HCT116 (cell line): ENCODE results near the gene GRHL1. TPM values are rescaled to one million over a fixed set of nuclear protein-coding genes. Genes with fewer than 3 reads are reported as not detected.

Experiments
- ATAC-seq: fragments of 200-7000 bp; cut with Tn5 transposase; 2 replicates; pipeline ENCODE4 v1.9.1; 2020; ENCODE audit warnings: mild to moderate bottlenecking, moderate library complexity
- BruUV-seq: library from RNA; stranded (reverse); fragments of 400-500 nt; replicated peaks from 2 replicates; lab custom pipeline; 2021; lab: Mats Ljungman, UMichigan
- CTCF ChIA-PET: fragments of 300-600 bp; sonication (Branson Sonifier 250); formaldehyde crosslinking; loops from one replicate; lab custom pipeline; 2021; ENCODE audit warnings: antibody characterized with exemption; lab: Charles Lee
- POLR2A ChIA-PET: fragments of 300-600, 350-600 bp; sonication (Branson Sonifier 250); formaldehyde crosslinking; loops from one replicate; lab custom pipeline; 2021; ENCODE audit warnings: antibody characterized with exemption; lab: Charles Lee
- RAD21 ChIA-PET, 2 experiments: fragments of 300-600 bp; sonication (Branson Sonifier 250); formaldehyde crosslinking; loops; one replicate each; lab custom pipeline; 2023; ENCODE audit warnings: low total read pairs in 2 of 2; ENCODE audit not compliant: uncharacterized antibody in 2 of 2, unreplicated experiment in 2 of 2, low non-redundant PET in 1 of 2; lab: Charles Lee
- DNase-seq: peaks from one replicate; pipeline ENCODE4 v3.0.0-alpha.2; 2010; ENCODE audit warnings: low read depth, low spot score
- H2AFZ ChIP-seq: fragments of 200-600 bp; shearing (Covaris generic), sonication (generic); 2 replicates; pipeline ENCODE4 v1.6.1; 2017; ENCODE audit warnings: low read depth, mixed run types, mixed read lengths, antibody characterized with exemption, low read length; ENCODE audit not compliant: poor library complexity, severe bottlenecking
- H3K27ac ChIP-seq: 2 replicates; pipeline ENCODE4 v1.5.1; 2012; ENCODE audit warnings: low read depth, low read length
- H3K27me3 ChIP-seq: fragments of 200-600 bp; sonication (generic); 2 replicates; pipeline ENCODE4 v1.6.1; 2016; ENCODE audit warnings: mixed run types, low read length, mixed read lengths; ENCODE audit not compliant: insufficient read depth
- H3K36me3 ChIP-seq, 2 experiments: fragments of 200-500 bp in 1 of 2; fragments of 200-600 bp in 1 of 2; sonication (Bioruptor generic) in 1 of 2; sonication (generic) in 1 of 2; 2 replicates each; pipeline versions ENCODE4 v1.5.1 to v1.6.1; 2014 to 2016; ENCODE audit warnings: low read length in 2 of 2, inconsistent platforms in 1 of 2, mixed read lengths in 1 of 2, mixed run types in 1 of 2; ENCODE audit not compliant: insufficient read depth in 2 of 2, control insufficient read depth in 1 of 2
- H3K4me1 ChIP-seq, 2 experiments: fragments of 200-600 bp in 1 of 2; sonication (generic) in 1 of 2; 2 replicates each; pipeline versions ENCODE4 v1.5.1 to v1.6.1; 2012 to 2017; ENCODE audit warnings: low read length in 2 of 2, inconsistent platforms in 1 of 2, mild to moderate bottlenecking in 1 of 2, mixed read lengths in 1 of 2, mixed run types in 1 of 2, moderate library complexity in 1 of 2; ENCODE audit not compliant: insufficient read depth in 2 of 2, control insufficient read depth in 1 of 2
- H3K4me2 ChIP-seq: fragments of 200-600 bp; sonication (generic); 2 replicates; pipeline ENCODE4 v1.6.1; 2017; ENCODE audit warnings: mixed run types, low read length, mixed read lengths
- H3K4me3 ChIP-seq, 2 experiments: fragments of 200-600 bp in 1 of 2; sonication (generic) in 1 of 2; replicated peaks in 1 of 2; 2 replicates each; pipeline ENCODE4 v1.5.1; 2011 to 2016; ENCODE audit warnings: low read length in 2 of 2, control low read depth in 1 of 2, low read depth in 1 of 2, mild to moderate bottlenecking in 1 of 2, mixed read lengths in 1 of 2, mixed run types in 1 of 2
- H3K79me2 ChIP-seq: fragments of 200-600 bp; sonication (generic); 2 replicates; pipeline ENCODE4 v1.6.1; 2017; ENCODE audit warnings: mild to moderate bottlenecking, mixed run types, low read length, moderate library complexity, mixed read lengths; ENCODE audit not compliant: insufficient read depth
- H3K9ac ChIP-seq: fragments of 200-600 bp; sonication (generic); 2 replicates; pipeline ENCODE4 v1.6.1; 2016; ENCODE audit warnings: low read length, mixed read lengths
- H3K9me2 ChIP-seq: fragments of 200-600 bp; sonication (generic), shearing (Covaris generic); 2 replicates; pipeline ENCODE4 v1.6.1; 2017; ENCODE audit warnings: mixed run types, mild to moderate bottlenecking, moderate library complexity; ENCODE audit not compliant: insufficient read depth
- H3K9me3 ChIP-seq, 2 experiments: fragments of 200-500 bp in 1 of 2; fragments of 200-600 bp in 1 of 2; sonication (Bioruptor generic) in 1 of 2; sonication (generic) in 1 of 2; 2 replicates each; pipeline ENCODE4 v1.6.1; 2014 to 2017; ENCODE audit warnings: low read length in 2 of 2, mixed read lengths in 2 of 2, inconsistent platforms in 1 of 2, low read depth in 1 of 2, mild to moderate bottlenecking in 1 of 2, mixed run types in 1 of 2, moderate library complexity in 1 of 2; ENCODE audit not compliant: control insufficient read depth in 1 of 2, insufficient read depth in 1 of 2
- H4K20me1 ChIP-seq: fragments of 200-600 bp; sonication (generic), shearing (Covaris generic); 2 replicates; pipeline ENCODE4 v1.6.1; 2017; ENCODE audit warnings: mixed run types, mild to moderate bottlenecking, moderate library complexity; ENCODE audit not compliant: insufficient read depth
- CBX3 ChIP-seq: IDR thresholded peaks from 2 replicates; pipeline ENCODE4 v1.6.1; 2012; ENCODE audit warnings: low read depth
- CTCF ChIP-seq, 3 experiments: fragments of 200-600 bp in 1 of 3; sonication (generic) in 1 of 3; IDR thresholded peaks in 2 of 3; conservative IDR thresholded peaks in 1 of 3; 2 replicates each; pipeline ENCODE4 v1.5.1; 2012 to 2017; ENCODE audit warnings: low read depth in 2 of 3, low read length in 2 of 3, antibody characterized with exemption in 1 of 3, borderline replicate concordance in 1 of 3, control low read depth in 1 of 3, mild to moderate bottlenecking in 1 of 3, mixed read lengths in 1 of 3, mixed run types in 1 of 3, moderate library complexity in 1 of 3; ENCODE audit not compliant: insufficient read depth in 1 of 3
- EGR1 ChIP-seq: IDR thresholded peaks from 2 replicates; pipeline ENCODE4 v1.6.1; 2012; ENCODE audit warnings: low read depth
- ELF1 ChIP-seq: IDR thresholded peaks from 2 replicates; pipeline ENCODE4 v1.6.1; 2012; ENCODE audit warnings: low read depth, borderline replicate concordance
- FOSL1 ChIP-seq: IDR thresholded peaks from 2 replicates; pipeline ENCODE4 v1.6.1; 2012; ENCODE audit warnings: low read depth
- POLR2A ChIP-seq: IDR thresholded peaks from 2 replicates; pipeline ENCODE4 v1.7.0; 2011; ENCODE audit warnings: borderline replicate concordance; ENCODE audit not compliant: insufficient read depth, insufficient read length; ENCODE audit errors: extremely low read depth
- RAD21 ChIP-seq: IDR thresholded peaks from 2 replicates; pipeline ENCODE4 v1.6.1; 2012; ENCODE audit warnings: low read depth, mild to moderate bottlenecking
- SIN3A ChIP-seq: IDR thresholded peaks from 2 replicates; pipeline ENCODE4 v1.6.1; 2012; ENCODE audit warnings: low read depth
- SP1 ChIP-seq: IDR thresholded peaks from 2 replicates; pipeline ENCODE4 v1.6.1; 2012; ENCODE audit warnings: low read depth
- YY1 ChIP-seq: IDR thresholded peaks from 2 replicates; pipeline ENCODE4 v1.6.1; 2011; ENCODE audit warnings: low read length, low read depth, moderate library complexity, mild to moderate bottlenecking; ENCODE audit not compliant: insufficient replicate concordance; ENCODE audit errors: extremely low read depth
- intact Hi-C: fragments of 100-400 bp; cut with micrococcal nuclease; formaldehyde crosslinking; loops from 2 replicates; pipeline ENCODE4 v1.10.0; 2022
- total RNA-seq: library from RNA; stranded (reverse); gene quantifications from one replicate; pipeline ENCODE4 v1.2.1, GENCODE V29; 2021; ENCODE audit not compliant: unreplicated experiment

Gene GRHL1
- total RNA-seq, 1 experiment from 2014 or later = 8.5 TPM

- no peak overlapping the region for H3K9ac ChIP-seq
- TF ChIP-seq SP1 = no peak
- POLR2A ChIA-PET = no interaction called here
- H3K27me3 ChIP-seq = no peaks in the 10 kb centered on the region
- intact Hi-C loops = loop anchor here (10.0 kb wide), 1 partner anchor 485 kb away; the partner anchor contains the start of gene ADAM17
- no peaks in the 10 kb centered on the region for H3K36me3 ChIP-seq
- H3K4me2 ChIP-seq = no peak overlapping the region
- no peak overlapping the region for H2AFZ ChIP-seq
- H3K4me1 ChIP-seq = peaks cover 5 to 38% of the 10 kb centered on the region in 2 experiments; a peak in 2 of 4 replicates
- no peaks in the 10 kb centered on the region for H3K9me2 ChIP-seq
- BruUV-seq = no TSS peak
- CTCF ChIA-PET = interaction anchor here (1.2 kb wide), 1 partner anchor 9 kb away, joined by 3 read pairs; no protein-coding TSS in a partner anchor
- DNase-seq (no peak), ATAC-seq (no peak)
- H3K27ac ChIP-seq = no peak overlapping the region
- H3K79me2 ChIP-seq = no peaks in the 10 kb centered on the region
- peaks cover 4 to 8% of the 10 kb centered on the region in 2 experiments; a peak in 1 of 4 replicates for H3K9me3 ChIP-seq
- no peak overlapping the region for H3K4me3 ChIP-seq
- H4K20me1 ChIP-seq = no peaks in the 10 kb centered on the region
- RAD21 ChIA-PET = no interaction called here
Measured at GRCh38 chr2:10039658-10040410, 88.3 kb downstream of the GRHL1 start.

GRCh38 chr2:10041711-10042110 is 90.2 kb downstream of the GRHL1 start:
- Histone ChIP-seq H3K27ac (no peak overlapping the region), H3K4me1 (peaks cover 3 to 26% of the 10 kb centered on the region in 2 experiments; a peak in 2 of 4 replicates), H3K79me2 (no peaks in the 10 kb centered on the region), H3K4me2 (no peak overlapping the region), H3K9me3 (peaks cover 4 to 8% of the 10 kb centered on the region in 2 experiments; a peak in 1 of 4 replicates), H3K27me3 (no peaks in the 10 kb centered on the region), H3K9me2 (no peaks in the 10 kb centered on the region), H3K9ac (no peak overlapping the region), H3K4me3 (no peak overlapping the region), H2AFZ (no peak overlapping the region), H3K36me3 (no peaks in the 10 kb centered on the region), H4K20me1 (no peaks in the 10 kb centered on the region)
- TF ChIP-seq SIN3A (no peak), FOSL1 (no peak), ELF1 (no peak), SP1 (no peak), YY1 (no peak), POLR2A (no peak), CBX3 (no peak), CTCF (IDR thresholded peaks at IDR 0.05 in 2 of 3, conservative IDR thresholded peaks at IDR 0.05 in 1 of 3; ENCODE audit: borderline replicate concordance in 1 of 3, insufficient read depth in 1 of 3, low read depth in 2 of 3, low read length in 2 of 3) (no peak), EGR1 (no peak), RAD21 (no peak)
- BruUV-seq = no TSS peak
- POLR2A ChIA-PET = no interaction called here
- CTCF ChIA-PET = no interaction called here
- intact Hi-C loops = loop anchor here (10.0 kb wide), 1 partner anchor 487 kb away; the partner anchor contains the start of gene ADAM17
- no peak for DNase-seq
- ATAC-seq = no peak
- RAD21 ChIA-PET = no interaction called here
